ENCODE data around the gene DNAAF5. TPM values are rescaled to one million over a fixed set of nuclear protein-coding genes. Genes with fewer than 3 reads are reported as not detected.

The DNAAF5 gene
- polyA plus RNA-seq, 4 donors: 29.2 to 45.5 (median 36.3) TPM

GRCh38 chr7:763762-764161 lies 37.3 kb downstream of the DNAAF5 start:
- DNase-seq (ENCODE audit: low read depth in 4 of 4, low spot score in 2 of 4): no peak

- no peak for DNase-seq (ENCODE audit: low read depth in 4 of 4, low spot score in 2 of 4)
Measured at GRCh38 chr7:765383-765782, 38.9 kb downstream of the DNAAF5 start.

- peak in 1 of 4 donors; percentile 74 for DNase-seq (ENCODE audit: low read depth in 4 of 4, low spot score in 2 of 4)
Measured at GRCh38 chr7:767580-767940, 41.1 kb downstream of the DNAAF5 start.

GRCh38 chr7:767941-768731 lies 41.6 kb downstream of the DNAAF5 start:
- peak in 2 of 4 donors; percentile 69 to 73 for DNase-seq (ENCODE audit: low read depth in 4 of 4, low spot score in 2 of 4)

- DNase-seq (ENCODE audit: low read depth in 4 of 4, low spot score in 2 of 4): no peak
Measured at GRCh38 chr7:768881-769504, 42.5 kb downstream of the DNAAF5 start.

GRCh38 chr7:770336-770735 lies 43.8 kb downstream of the DNAAF5 start:
- DNase-seq (ENCODE audit: low read depth in 4 of 4, low spot score in 2 of 4): no peak

- DNase-seq (ENCODE audit: low read depth in 4 of 4, low spot score in 2 of 4): peak in 2 of 4 donors; percentile 66 to 78
Measured at GRCh38 chr7:770741-771166, 44.3 kb downstream of the DNAAF5 start.

GRCh38 chr7:771234-772004 lies 44.9 kb downstream of the DNAAF5 start:
- peak in 2 of 4 donors; percentile 66 to 69 for DNase-seq (ENCODE audit: low read depth in 4 of 4, low spot score in 2 of 4)

- no peak for DNase-seq (ENCODE audit: low read depth in 4 of 4, low spot score in 2 of 4)
Measured at GRCh38 chr7:772005-772294, 45.5 kb downstream of the DNAAF5 start.

GRCh38 chr7:772392-772791 lies 45.9 kb downstream of the DNAAF5 start:
- no peak for DNase-seq (ENCODE audit: low read depth in 4 of 4, low spot score in 2 of 4)

GRCh38 chr7:772861-773621 lies 46.5 kb downstream of the DNAAF5 start:
- DNase-seq (ENCODE audit: low read depth in 4 of 4, low spot score in 2 of 4): no peak

- DNase-seq (ENCODE audit: low read depth in 4 of 4, low spot score in 2 of 4): no peak
Measured at GRCh38 chr7:773622-773915, 47.1 kb downstream of the DNAAF5 start.

GRCh38 chr7:774161-775109 lies 47.9 kb downstream of the DNAAF5 start:
- no peak for DNase-seq (ENCODE audit: low read depth in 4 of 4, low spot score in 2 of 4)

- no peak for DNase-seq (ENCODE audit: low read depth in 4 of 4, low spot score in 2 of 4)
Measured at GRCh38 chr7:776381-776780, 49.9 kb downstream of the DNAAF5 start.

GRCh38 chr7:776992-777727 lies 50.7 kb downstream of the DNAAF5 start:
- DNase-seq (ENCODE audit: low read depth in 4 of 4, low spot score in 2 of 4): no peak

GRCh38 chr7:777728-778078 lies 51.2 kb downstream of the DNAAF5 start:
- DNase-seq (ENCODE audit: low read depth in 4 of 4, low spot score in 2 of 4): no peak

- no peak for DNase-seq (ENCODE audit: low read depth in 4 of 4, low spot score in 2 of 4)
Measured at GRCh38 chr7:778271-778967, 51.9 kb downstream of the DNAAF5 start.

GRCh38 chr7:778968-779451 lies 52.5 kb downstream of the DNAAF5 start:
- DNase-seq (ENCODE audit: low read depth in 4 of 4, low spot score in 2 of 4): no peak

- no peak for DNase-seq (ENCODE audit: low read depth in 4 of 4, low spot score in 2 of 4)
Measured at GRCh38 chr7:779480-779879, 53.0 kb downstream of the DNAAF5 start.
